Left lung (tissue), 10 donors: Measurements from ENCODE around the gene MDGA2. TPM values are rescaled to one million over a fixed set of nuclear protein-coding genes. Genes with fewer than 3 reads are reported as not detected.
A peak's percentile ranks its signal among the peaks of the same experiment; 100 is the strongest.

Experiments used
- ATAC-seq: fragments of 200-7000 bp; cut with Tn5 transposase; one replicate; pipeline ENCODE4 v1.9.1; 2020; ENCODE audit warnings: moderate library complexity
- DNase-seq, 4 donors: peaks; one replicate each; pipeline ENCODE4 v3.0.0-alpha.2; 2013 to 2020
- H3K27ac ChIP-seq, 2 donors: fragments of 200-600 bp; sonication (generic) in 1 of 2; one replicate each; pipeline versions ENCODE4 v1.5.0 to v1.8.0; 2020 to 2021
- H3K27me3 ChIP-seq, 2 donors: fragments of 200-600 bp; sonication (generic) in 1 of 2; one replicate each; pipeline versions ENCODE4 v1.5.0 to v1.8.0; 2020 to 2021
- H3K36me3 ChIP-seq, 2 donors: fragments of 200-600 bp; sonication (generic) in 1 of 2; one replicate each; pipeline versions ENCODE4 v1.5.0 to v1.8.0; 2020 to 2021
- H3K4me1 ChIP-seq, 2 donors: fragments of 200-600 bp; one replicate each; pipeline ENCODE4 v1.8.0; 2021
- H3K4me3 ChIP-seq, 2 donors: fragments of 200-600 bp; sonication (generic) in 1 of 2; one replicate each; pipeline versions ENCODE4 v1.5.0 to v1.8.0; 2020 to 2021; ENCODE audit warnings: mild to moderate bottlenecking in 1 of 2
- H3K9me3 ChIP-seq, 2 donors: fragments of 200-600 bp; sonication (generic) in 1 of 2; one replicate each; pipeline versions ENCODE4 v1.5.0 to v1.8.0; 2020 to 2021
- CTCF ChIP-seq, 2 donors: fragments of 200-600 bp; sonication (generic) in 1 of 2; IDR thresholded peaks; one replicate each; pipeline versions ENCODE4 v1.5.0 to v1.8.0; 2021; ENCODE audit warnings: antibody characterized with exemption in 2 of 2
- intact Hi-C, 2 donors: fragments of 100-400 bp; cut with DNase I; formaldehyde crosslinking; loops; one replicate each; pipeline versions ENCODE4 v1.11.2 to v1.14.2; 2022
- polyA plus RNA-seq, 6 donors: library from polyadenylated mRNA; unstranded; fragments of 120-200 nt; gene quantifications; one replicate each; pipeline ENCODE4 v1.2.1, GENCODE V29; 2013; ENCODE audit not compliant: insufficient read length in 6 of 6
- total RNA-seq, 2 donors: library from RNA; stranded (reverse); fragmentation: NEBNext Ultra II Directional; extraction: Animal tissue kit (Norgen Biotek cat#: 25700); gene quantifications; one replicate each; pipeline ENCODE4 v1.2.1, GENCODE V29; 2021
- donor health status: DM: no; HTN: yes; CAD: no.
- donor health status: DM: no; HTN: no; CAD: no.

The MDGA2 gene
- total and polyA plus RNA-seq, 8 donors: 0.14 to 0.62 (median 0.36) TPM; not detected in 1

- H3K27me3 ChIP-seq: no peaks in the 10 kb centered on the region
- H3K36me3 ChIP-seq: no peaks in the 10 kb centered on the region
- TF ChIP-seq CTCF (IDR thresholded peaks at IDR 0.05): peak in 1 of 2 donors; percentile 35
- no peak overlapping the region for H3K4me3 ChIP-seq
- intact Hi-C loops: no loop called here
- DNase-seq (peak in 1 of 4 donors; percentile 10), ATAC-seq (peak; percentile 75)
- H3K27ac ChIP-seq: no peak overlapping the region
- no peaks in the 10 kb centered on the region for H3K4me1 ChIP-seq
- H3K9me3 ChIP-seq: no peaks in the 10 kb centered on the region
Observed at GRCh38 chr14:47539031-47539461, 136.4 kb downstream of the MDGA2 start.

DNA sequence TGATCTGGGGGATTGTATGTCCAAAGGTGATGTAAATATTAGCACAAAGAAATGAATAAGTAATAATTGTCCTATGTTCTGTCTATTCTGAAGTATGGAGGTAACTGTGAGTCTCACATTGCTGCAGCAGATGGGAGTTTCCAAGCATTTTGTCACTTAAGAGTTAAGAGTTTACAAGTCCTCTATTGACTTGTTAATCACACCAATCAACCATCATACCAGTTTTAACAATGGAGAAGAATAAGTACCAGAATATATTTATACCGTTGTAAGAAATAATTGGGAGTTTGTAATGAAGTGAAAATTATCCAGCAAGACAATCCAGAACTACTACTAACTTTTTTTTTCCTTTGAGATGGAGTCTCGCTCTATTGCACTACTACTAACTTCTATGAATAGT lies 139.1 kb downstream of the MDGA2 start:
- ATAC-seq (no peak), DNase-seq (no peak)
- intact Hi-C loops: no loop called here
- Histone ChIP-seq H3K36me3 (no peaks in the 10 kb centered on the region), H3K9me3 (no peaks in the 10 kb centered on the region), H3K27ac (no peak overlapping the region), H3K4me1 (no peaks in the 10 kb centered on the region), H3K4me3 (no peak overlapping the region), H3K27me3 (no peaks in the 10 kb centered on the region)
- TF ChIP-seq CTCF (IDR thresholded peaks at IDR 0.05): no peak

- Histone ChIP-seq H3K4me1 (no peaks in the 10 kb centered on the region), H3K9me3 (peaks cover 0 to 11% of the 10 kb centered on the region in 2 donors), H3K27me3 (no peaks in the 10 kb centered on the region), H3K36me3 (no peaks in the 10 kb centered on the region), H3K4me3 (no peak overlapping the region), H3K27ac (no peak overlapping the region)
- intact Hi-C loops: no loop called here
- no peak for TF ChIP-seq CTCF (IDR thresholded peaks at IDR 0.05)
- ATAC-seq (peak; percentile 96), DNase-seq (peak in 1 of 4 donors; percentile 6)
Observed at GRCh38 chr14:47526591-47527244, 148.7 kb downstream of the MDGA2 start.

- ATAC-seq: no peak
- Histone ChIP-seq H3K36me3 (no peaks in the 10 kb centered on the region), H3K27me3 (no peaks in the 10 kb centered on the region), H3K27ac (no peak overlapping the region), H3K4me3 (no peak overlapping the region), H3K4me1 (no peaks in the 10 kb centered on the region), H3K9me3 (peaks cover 0 to under 1% of the 10 kb centered on the region in 2 donors)
- no peak for DNase-seq
- no peak for TF ChIP-seq CTCF (IDR thresholded peaks at IDR 0.05)
- intact Hi-C loops: no loop called here
Observed at GRCh38 chr14:47524524-47524923, 150.9 kb downstream of the MDGA2 start.

- Histone ChIP-seq H3K27me3 (no peaks in the 10 kb centered on the region), H3K4me3 (no peak overlapping the region), H3K4me1 (no peaks in the 10 kb centered on the region), H3K27ac (no peak overlapping the region), H3K9me3 (no peaks in the 10 kb centered on the region), H3K36me3 (no peaks in the 10 kb centered on the region)
- intact Hi-C loops: no loop called here
- no peak for TF ChIP-seq CTCF (IDR thresholded peaks at IDR 0.05)
- DNase-seq (no peak), ATAC-seq (no peak)
Observed at GRCh38 chr14:47520382-47520781, 155.0 kb downstream of the MDGA2 start.
